Parathyroid adenoma (tissue), 2 donors: Measurements from ENCODE around the gene THAP7.
A peak's percentile ranks its signal among the peaks of the same experiment; 100 is the strongest.

Source experiments
- H2AFZ ChIP-seq: fragments of 300-600 bp; sonication (generic); one replicate; pipeline ENCODE4 v1.7.0; 2017; ENCODE audit warnings: antibody characterized with exemption, mild to moderate bottlenecking
- H3K27ac ChIP-seq: fragments of 300-600 bp; sonication (generic); one replicate; pipeline ENCODE4 v1.7.0; 2017
- H3K27me3 ChIP-seq: fragments of 300-600 bp; sonication (generic); one replicate; pipeline ENCODE4 v1.7.0; 2017; ENCODE audit warnings: low read length; ENCODE audit not compliant: control insufficient read depth, insufficient read depth
- H3K36me3 ChIP-seq: fragments of 300-600 bp; sonication (generic); one replicate; pipeline ENCODE4 v1.7.0; 2017; ENCODE audit warnings: low read length; ENCODE audit not compliant: control insufficient read depth, insufficient read depth
- H3K4me1 ChIP-seq: fragments of 300-600 bp; sonication (generic); one replicate; pipeline ENCODE4 v1.7.0; 2017; ENCODE audit warnings: control low read depth
- H3K4me2 ChIP-seq: fragments of 300-600 bp; sonication (generic); one replicate; pipeline ENCODE4 v1.7.0; 2017; ENCODE audit warnings: low read length
- H3K4me3 ChIP-seq: fragments of 300-600 bp; sonication (generic); one replicate; pipeline ENCODE4 v1.7.0; 2017; ENCODE audit warnings: low read depth, low read length
- H3K79me2 ChIP-seq: fragments of 300-600 bp; sonication (generic); one replicate; pipeline ENCODE4 v1.7.0; 2017; ENCODE audit warnings: control low read depth
- H3K9ac ChIP-seq: fragments of 300-600 bp; sonication (generic); one replicate; pipeline ENCODE4 v1.7.0; 2017; ENCODE audit warnings: mild to moderate bottlenecking
- H3K9me3 ChIP-seq: fragments of 300-600 bp; sonication (generic); one replicate; pipeline ENCODE4 v1.7.0; 2017; ENCODE audit warnings: low read length; ENCODE audit not compliant: control insufficient read depth
- CTCF ChIP-seq: fragments of 300-600 bp; sonication (generic); IDR thresholded peaks from one replicate; pipeline ENCODE4 v1.7.0; 2017; ENCODE audit warnings: antibody characterized with exemption, mild to moderate bottlenecking
- donor health status: primary hyperparathyroidism.

The THAP7 gene

GRCh38 chr22:20980523-20980922, 21.4 kb downstream of the THAP7 start:
- Histone ChIP-seq H3K27me3 (no peaks in the 10 kb centered on the region), H3K9ac (no peak overlapping the region), H3K27ac (no peak overlapping the region), H3K9me3 (no peaks in the 10 kb centered on the region), H3K4me3 (no peak overlapping the region), H3K4me1 (peaks cover 6% of the 10 kb centered on the region), H3K79me2 (peaks cover 4% of the 10 kb centered on the region), H3K4me2 (no peak overlapping the region), H3K36me3 (no peaks in the 10 kb centered on the region), H2AFZ (no peak overlapping the region)
- no peak for TF ChIP-seq CTCF

GRCh38 chr22:20979940-20980453, 21.9 kb downstream of the THAP7 start:
- Histone ChIP-seq H3K36me3 (no peaks in the 10 kb centered on the region), H3K4me1 (peaks cover 6% of the 10 kb centered on the region), H3K4me3 (no peak overlapping the region), H2AFZ (no peak overlapping the region), H3K4me2 (peak overlapping the region; percentile 9), H3K9ac (no peak overlapping the region), H3K27me3 (no peaks in the 10 kb centered on the region), H3K79me2 (peaks cover 4% of the 10 kb centered on the region), H3K27ac (no peak overlapping the region), H3K9me3 (no peaks in the 10 kb centered on the region)
- TF ChIP-seq CTCF, result no peak

- Histone ChIP-seq H3K79me2 (peaks cover 4% of the 10 kb centered on the region), H3K27me3 (no peaks in the 10 kb centered on the region), H3K4me3 (no peak overlapping the region), H3K9me3 (no peaks in the 10 kb centered on the region), H3K9ac (no peak overlapping the region), H2AFZ (no peak overlapping the region), H3K36me3 (no peaks in the 10 kb centered on the region), H3K4me1 (peaks cover 6% of the 10 kb centered on the region), H3K4me2 (no peak overlapping the region), H3K27ac (no peak overlapping the region)
- TF ChIP-seq CTCF, result no peak
Observed at GRCh38 chr22:20979243-20979809, 22.6 kb downstream of the THAP7 start.

- no peak overlapping the region for H3K4me3 ChIP-seq
- H3K36me3 ChIP-seq, result no peaks in the 10 kb centered on the region
- peaks cover 6% of the 10 kb centered on the region for H3K4me1 ChIP-seq
- no peak for TF ChIP-seq CTCF
- no peak overlapping the region for H3K4me2 ChIP-seq
- no peaks in the 10 kb centered on the region for H3K27me3 ChIP-seq
- no peaks in the 10 kb centered on the region for H3K9me3 ChIP-seq
- H2AFZ ChIP-seq, result no peak overlapping the region
- H3K27ac ChIP-seq, result no peak overlapping the region
- no peak overlapping the region for H3K9ac ChIP-seq
- peaks cover 4% of the 10 kb centered on the region for H3K79me2 ChIP-seq
Observed at GRCh38 chr22:20978419-20978818, 23.5 kb downstream of the THAP7 start.
